Spleen (tissue), 11 donors: ENCODE measurements around the gene MYF5. TPM values are rescaled to one million over a fixed set of nuclear protein-coding genes. Genes with fewer than 3 reads are reported as not detected.

Experiments used
- DNase-seq: peaks from one replicate; pipeline ENCODE4 v3.0.0-alpha.2; 2020
- H3K27ac ChIP-seq, 8 donors: fragments of 200-600 bp; sonication (generic) in 7 of 8; 1 replicate in 4 of 8; 2 replicates in 4 of 8; pipeline versions ENCODE4 v1.5.0 to v1.8.0; 2016 to 2021; ENCODE audit warnings: inconsistent platforms in 4 of 8, mild to moderate bottlenecking in 4 of 8, moderate library complexity in 1 of 8
- H3K27me3 ChIP-seq, 7 donors: fragments of 200-600 bp; sonication (generic) in 6 of 7; replicated peaks in 1 of 7; 1 replicate in 4 of 7; 2 replicates in 3 of 7; pipeline versions ENCODE4 v1.5.0 to v1.8.0; 2016 to 2021; ENCODE audit warnings: inconsistent platforms in 3 of 7, mild to moderate bottlenecking in 1 of 7
- H3K36me3 ChIP-seq, 6 donors: fragments of 200-600 bp; sonication (generic) in 5 of 6; 1 replicate in 4 of 6; 2 replicates in 2 of 6; pipeline versions ENCODE4 v1.5.0 to v1.8.0; 2016 to 2021; ENCODE audit warnings: inconsistent platforms in 2 of 6
- H3K4me1 ChIP-seq, 6 donors: fragments of 200-600 bp; sonication (generic) in 5 of 6; 1 replicate in 3 of 6; 2 replicates in 3 of 6; pipeline versions ENCODE4 v1.5.0 to v1.8.0; 2016 to 2021; ENCODE audit warnings: inconsistent platforms in 3 of 6
- H3K4me3 ChIP-seq, 8 donors: fragments of 200-600 bp; sonication (generic) in 7 of 8; 1 replicate in 4 of 8; 2 replicates in 4 of 8; pipeline versions ENCODE4 v1.5.0 to v1.8.0; 2016 to 2021; ENCODE audit warnings: inconsistent platforms in 4 of 8, mild to moderate bottlenecking in 4 of 8, moderate library complexity in 2 of 8
- H3K9me3 ChIP-seq, 8 donors: fragments of 200-600 bp; sonication (generic) in 7 of 8; 1 replicate in 4 of 8; 2 replicates in 4 of 8; pipeline versions ENCODE4 v1.5.0 to v1.8.0; 2016 to 2021; ENCODE audit warnings: inconsistent platforms in 4 of 8
- CTCF ChIP-seq, 11 experiments: fragments of 200-600 bp in 7 of 11; fragments of 450-650 bp in 4 of 11; sonication (generic) in 4 of 11; IDR thresholded peaks in 8 of 11; conservative IDR thresholded peaks in 3 of 11; 1 replicate in 7 of 11; 2 replicates in 4 of 11; pipeline versions ENCODE4 v1.4.0 to v1.8.0; 2016 to 2021; ENCODE audit warnings: antibody characterized with exemption in 11 of 11, inconsistent platforms in 4 of 11, mild to moderate bottlenecking in 1 of 11
- POLR2A ChIP-seq, 3 donors: fragments of 450-650 bp; IDR thresholded peaks; one replicate each; pipeline ENCODE4 v1.5.1; 2017; ENCODE audit warnings: antibody characterized with exemption in 3 of 3, mild to moderate bottlenecking in 1 of 3
- POLR2AphosphoS5 ChIP-seq, 3 donors: sonication (generic); formaldehyde crosslinking; IDR thresholded peaks; one replicate each; pipeline ENCODE4 v1.5.1; 2017; ENCODE audit warnings: antibody characterized with exemption in 3 of 3
- WGBS, 5 donors: extraction: QIAGEN DNeasy Blood & Tissue Kit in 3 of 5; methylation state at CpG; one replicate each; pipeline versions ENCODE4 v1.1.5 to v1.1.7; 2013 to 2018; 5-methylcytosine and 5-hydroxymethylcytosine counted together
- intact Hi-C: fragments of 100-400 bp; cut with DNase I; formaldehyde crosslinking; loops from one replicate; pipeline ENCODE4 v1.15.0; 2023; ENCODE audit warnings: low total_unique reads
- polyA plus RNA-seq, 3 donors: library from polyadenylated mRNA; stranded (reverse); fragments of 200-250 nt; gene quantifications; one replicate each; pipeline ENCODE4 v1.2.1, GENCODE V29; 2013
- total RNA-seq, 7 donors: library from RNA; depleted of rRNA in 3 of 7; stranded (reverse); fragments of >200 nt in 3 of 7; fragmentation: NEBNext Ultra II Directional in 4 of 7; extraction: Animal tissue kit (Norgen Biotek cat#: 25700) in 4 of 7; gene quantifications; one replicate each; pipeline versions ENCODE4 v1.1.0 to v1.2.1, GENCODE V29; 2016 to 2021
- donor health status: healthy with polysubstance abuse.
- donor health status: DM: no; HTN: no; CAD: no; lungs with moderate emphysema.
- donor health status: DM: no; HTN: no; CAD: no.
- donor health status: Bipolar disorder and iron deficiency.
- donor health status: healthy.
- donor health status: DM: no; HTN: no; CAD: no.
- donor health status: DM: yes; HTN: yes; CAD: no.

The MYF5 gene
- total and polyA plus RNA-seq, 10 donors, result not detected

- Histone ChIP-seq H3K36me3 (no peaks in the 10 kb centered on the region), H3K9me3 (no peaks in the 10 kb centered on the region), H3K27me3 (no peaks in the 10 kb centered on the region), H3K4me3 (no peak overlapping the region), H3K27ac (no peak overlapping the region), H3K4me1 (no peaks in the 10 kb centered on the region)
- no peak for TF ChIP-seq POLR2A (IDR thresholded peaks at IDR 0.05)
- no peak for TF ChIP-seq CTCF (IDR thresholded peaks at IDR 0.05 in 8 of 11, conservative IDR thresholded peaks at IDR 0.05 in 3 of 11)
- no peak for TF ChIP-seq POLR2AphosphoS5 (IDR thresholded peaks at IDR 0.05)
- intact Hi-C loops, result no loop called here
- DNase-seq, result no peak
- WGBS, 5 donors, result 86 to 98% (median 90%) methylated on average over 1 of the region's 1 CpG
These were observed 38.7 kb upstream of the MYF5 start for GRCh38 chr12:80677994-80678393.

- Histone ChIP-seq H3K36me3 (no peaks in the 10 kb centered on the region), H3K27ac (no peak overlapping the region), H3K4me3 (no peak overlapping the region), H3K27me3 (no peaks in the 10 kb centered on the region), H3K9me3 (no peaks in the 10 kb centered on the region), H3K4me1 (no peaks in the 10 kb centered on the region)
- intact Hi-C loops, result no loop called here
- 85 to 92% (median 89%) methylated on average over 3 of the region's 3 CpGs for WGBS, 5 donors
- DNase-seq, result no peak
- TF ChIP-seq POLR2A (IDR thresholded peaks at IDR 0.05) (no peak), POLR2AphosphoS5 (IDR thresholded peaks at IDR 0.05) (no peak), CTCF (IDR thresholded peaks at IDR 0.05 in 8 of 11, conservative IDR thresholded peaks at IDR 0.05 in 3 of 11) (no peak)
These were observed 37.2 kb upstream of the MYF5 start for GRCh38 chr12:80679346-80680131.

GRCh38 chr12:80681287-80681686, 35.4 kb upstream of the MYF5 start:
- H3K27me3 ChIP-seq, result no peaks in the 10 kb centered on the region
- H3K4me1 ChIP-seq, result no peaks in the 10 kb centered on the region
- intact Hi-C loops, result no loop called here
- no peaks in the 10 kb centered on the region for H3K36me3 ChIP-seq
- no peak overlapping the region for H3K27ac ChIP-seq
- no peak overlapping the region for H3K4me3 ChIP-seq
- TF ChIP-seq CTCF (IDR thresholded peaks at IDR 0.05 in 8 of 11, conservative IDR thresholded peaks at IDR 0.05 in 3 of 11) (no peak), POLR2A (IDR thresholded peaks at IDR 0.05) (no peak), POLR2AphosphoS5 (IDR thresholded peaks at IDR 0.05) (no peak)
- 65 to 83% (median 75%) methylated on average over 2 of the region's 2 CpGs for WGBS, 5 donors
- H3K9me3 ChIP-seq, result no peaks in the 10 kb centered on the region
- no peak for DNase-seq

GRCh38 chr12:80681786-80682185, 34.9 kb upstream of the MYF5 start:
- Histone ChIP-seq H3K4me1 (no peaks in the 10 kb centered on the region), H3K4me3 (no peak overlapping the region), H3K27ac (no peak overlapping the region), H3K36me3 (no peaks in the 10 kb centered on the region), H3K9me3 (peaks cover 0 to under 1% (median 0%) of the 10 kb centered on the region in 8 donors), H3K27me3 (no peaks in the 10 kb centered on the region)
- TF ChIP-seq CTCF (IDR thresholded peaks at IDR 0.05 in 8 of 11, conservative IDR thresholded peaks at IDR 0.05 in 3 of 11), result no peak
- TF ChIP-seq POLR2AphosphoS5 (IDR thresholded peaks at IDR 0.05), result no peak
- TF ChIP-seq POLR2A (IDR thresholded peaks at IDR 0.05), result no peak
- intact Hi-C loops, result no loop called here
- WGBS, 5 donors, result 77 to 90% (median 86%) methylated on average over 3 of the region's 3 CpGs
- no peak for DNase-seq
